Adrenal gland (tissue), 12 donors: Measurements from ENCODE around the gene SLC25A21. TPM values are rescaled to one million over a fixed set of nuclear protein-coding genes. Genes with fewer than 3 reads are reported as not detected.

Experiments used
- DNase-seq, 7 donors: peaks; one replicate each; pipeline ENCODE4 v3.0.0-alpha.2; 2019 to 2020
- H3K27ac ChIP-seq, 5 donors: fragments of 200-600 bp; sonication (generic) in 4 of 5; 1 replicate in 3 of 5; 2 replicates in 2 of 5; pipeline versions ENCODE4 v1.5.1 to v1.8.0; 2016 to 2020; ENCODE audit warnings: mild to moderate bottlenecking in 1 of 5
- H3K27me3 ChIP-seq: fragments of 200-600 bp; 2 replicates; pipeline ENCODE4 v1.8.0; 2021
- H3K36me3 ChIP-seq, 2 donors: fragments of 200-600 bp; replicated peaks in 1 of 2; 1 replicate in 1 of 2; 2 replicates in 1 of 2; pipeline versions ENCODE4 v1.5.1 to v1.8.0; 2018 to 2022
- H3K4me1 ChIP-seq, 2 donors: fragments of 200-600 bp; replicated peaks in 1 of 2; 1 replicate in 1 of 2; 2 replicates in 1 of 2; pipeline versions ENCODE4 v1.5.1 to v1.8.0; 2018 to 2021
- H3K4me3 ChIP-seq, 4 donors: fragments of 200-600 bp; sonication (generic) in 3 of 4; one replicate each; pipeline ENCODE4 v1.5.1; 2016 to 2018
- H3K9me3 ChIP-seq, 3 donors: fragments of 200-600 bp; sonication (generic) in 1 of 3; replicated peaks in 1 of 3; 1 replicate in 2 of 3; 2 replicates in 1 of 3; pipeline versions ENCODE4 v1.5.1 to v1.8.0; 2016 to 2021
- CTCF ChIP-seq, 6 experiments: fragments of 450-650 bp in 4 of 6; fragments of 200-600 bp in 2 of 6; sonication (generic) in 1 of 6; IDR thresholded peaks; 1 replicate in 5 of 6; 2 replicates in 1 of 6; pipeline versions ENCODE4 v1.5.1 to v1.8.0; 2016 to 2021; ENCODE audit warnings: antibody characterized with exemption in 6 of 6, mild to moderate bottlenecking in 2 of 6, moderate library complexity in 1 of 6
- POLR2A ChIP-seq, 2 donors: fragments of 450-650 bp; IDR thresholded peaks; one replicate each; pipeline ENCODE4 v1.6.1; 2017; ENCODE audit warnings: antibody characterized with exemption in 2 of 2, mild to moderate bottlenecking in 2 of 2, moderate library complexity in 1 of 2
- whole genome bisulfite sequencing, 4 donors: extraction: QIAGEN DNeasy Blood & Tissue Kit in 2 of 4; methylation state at CpG; one replicate each; pipeline versions ENCODE4 v1.1.5 to v1.1.7; 2013 to 2017; 5-methylcytosine and 5-hydroxymethylcytosine counted together
- intact Hi-C, 2 donors: fragments of 100-400 bp; cut with DNase I; formaldehyde crosslinking; loops; one replicate each; pipeline versions ENCODE4 v1.14.1 to v1.15.0; 2022 to 2023
- polyA plus RNA-seq, 3 donors: library from polyadenylated mRNA; stranded (reverse); fragments of 200-250 nt in 2 of 3; fragments of 350-450 nt in 1 of 3; fragmentation: Illumina TruSeq in 1 of 3; extraction: RNeasy Lipid Tissue Mini Kit (QIAGEN cat#74804) in 1 of 3; gene quantifications; one replicate each; pipeline ENCODE4 v1.2.3, GENCODE V29; 2013 to 2014
- total RNA-seq, 9 donors: library from RNA; depleted of rRNA in 4 of 9; stranded (reverse); fragments of >200 nt in 4 of 9; fragments of 120-200 nt in 1 of 9; fragmentation: NEBNext Ultra II Directional in 1 of 9; extraction: Animal tissue kit (Norgen Biotek cat#: 25700) in 1 of 9; gene quantifications; one replicate each; pipeline versions ENCODE4 v1.1.0 to v1.2.4, GENCODE V29; 2013 to 2023
- donor health status: healthy with polysubstance abuse.
- donor health status: Bipolar disorder and iron deficiency.
- donor health status: DM: yes; HTN: yes; CAD: no.
- donor health status: DM: no; HTN: no; CAD: no.
- donor health status: DM: no; HTN: no; CAD: no.
- donor health status: DM: yes; HTN: yes; CAD: no.

Gene SLC25A21
- total and polyA plus RNA-seq, 12 donors, result 0.14 to 3.8 (median 0.56) TPM

DNA sequence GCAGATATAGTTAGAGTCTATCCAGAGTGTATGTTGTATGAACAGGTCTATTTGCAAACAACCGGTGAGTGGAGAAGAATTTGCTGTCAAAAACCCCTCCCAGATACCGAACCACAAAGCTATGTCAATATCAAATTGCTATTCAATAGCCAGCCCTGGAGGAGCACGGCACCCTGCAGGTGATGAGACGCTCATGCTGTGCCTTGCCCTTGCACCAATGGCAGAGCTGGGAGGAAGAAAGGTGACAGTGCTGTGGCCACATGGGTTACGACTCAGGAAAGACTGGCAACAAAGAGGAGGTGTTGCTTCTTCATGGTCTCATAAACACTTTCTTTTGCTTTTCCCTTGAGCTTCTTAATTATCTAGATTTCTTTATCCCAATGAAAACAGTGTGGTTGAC, 455.0 kb downstream of the SLC25A21 start:
- H3K27ac ChIP-seq, result no peak overlapping the region
- WGBS, 4 donors, result 69 to 82% (median 76%) methylated on average over 5 of the region's 5 CpGs
- no peaks in the 10 kb centered on the region for H3K36me3 ChIP-seq
- DNase-seq, result no peak
- H3K27me3 ChIP-seq, result no peaks in the 10 kb centered on the region
- TF ChIP-seq POLR2A (IDR thresholded peaks at IDR 0.05) (no peak), CTCF (IDR thresholded peaks at IDR 0.05) (no peak)
- peaks cover 0 to 6% of the 10 kb centered on the region in 2 donors for H3K4me1 ChIP-seq
- H3K9me3 ChIP-seq, result no peaks in the 10 kb centered on the region
- intact Hi-C loops, result no loop called here
- H3K4me3 ChIP-seq, result no peak overlapping the region

DNA sequence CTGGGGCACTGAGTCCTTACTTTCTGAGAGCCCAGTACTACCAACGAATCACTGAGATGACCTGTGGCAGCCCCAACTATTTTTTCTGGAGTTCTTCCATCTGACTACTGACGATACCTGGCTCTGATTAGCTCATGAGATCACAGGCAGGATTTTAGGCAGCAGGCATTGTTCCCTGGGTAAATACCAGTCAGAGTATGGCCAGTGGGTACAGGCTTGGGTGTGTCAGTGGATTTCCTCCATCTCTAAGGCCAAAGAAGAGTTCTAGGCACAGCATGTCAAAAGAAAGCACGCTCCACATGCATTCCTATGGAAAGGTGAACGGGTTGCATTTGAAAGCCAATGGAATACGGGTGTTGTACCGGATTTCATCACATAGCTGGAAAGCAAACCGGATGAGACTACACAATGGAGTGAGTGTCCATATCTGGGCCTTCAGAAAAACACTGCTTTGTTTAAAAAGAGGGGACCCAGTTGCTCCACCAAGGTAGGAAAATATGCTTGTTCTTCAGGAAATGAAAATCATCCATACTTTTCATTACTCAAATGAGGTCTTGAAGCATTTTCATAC, 455.7 kb downstream of the SLC25A21 start:
- WGBS, 4 donors, result 78 to 85% (median 81%) methylated on average over 7 of the region's 7 CpGs
- H3K27me3 ChIP-seq, result no peaks in the 10 kb centered on the region
- no peak for TF ChIP-seq CTCF (IDR thresholded peaks at IDR 0.05)
- no peak for TF ChIP-seq POLR2A (IDR thresholded peaks at IDR 0.05)
- H3K9me3 ChIP-seq, result no peaks in the 10 kb centered on the region
- no peak for DNase-seq
- H3K36me3 ChIP-seq, result no peaks in the 10 kb centered on the region
- no peak overlapping the region for H3K27ac ChIP-seq
- H3K4me1 ChIP-seq, result peaks cover 0 to 6% of the 10 kb centered on the region in 2 donors
- intact Hi-C loops, result no loop called here
- H3K4me3 ChIP-seq, result no peak overlapping the region

- no peak overlapping the region for H3K27ac ChIP-seq
- no peak for DNase-seq
- no peaks in the 10 kb centered on the region for H3K27me3 ChIP-seq
- 76 to 89% (median 81%) methylated on average over 4 of the region's 4 CpGs for WGBS, 4 donors
- H3K36me3 ChIP-seq, result no peaks in the 10 kb centered on the region
- H3K4me1 ChIP-seq, result peaks cover 0 to 6% of the 10 kb centered on the region in 2 donors
- H3K4me3 ChIP-seq, result no peak overlapping the region
- H3K9me3 ChIP-seq, result no peaks in the 10 kb centered on the region
- TF ChIP-seq POLR2A (IDR thresholded peaks at IDR 0.05) (no peak), CTCF (IDR thresholded peaks at IDR 0.05) (no peak)
- intact Hi-C loops, result no loop called here
Observed at GRCh38 chr14:36713960-36714703, 458.3 kb downstream of the SLC25A21 start.

DNA sequence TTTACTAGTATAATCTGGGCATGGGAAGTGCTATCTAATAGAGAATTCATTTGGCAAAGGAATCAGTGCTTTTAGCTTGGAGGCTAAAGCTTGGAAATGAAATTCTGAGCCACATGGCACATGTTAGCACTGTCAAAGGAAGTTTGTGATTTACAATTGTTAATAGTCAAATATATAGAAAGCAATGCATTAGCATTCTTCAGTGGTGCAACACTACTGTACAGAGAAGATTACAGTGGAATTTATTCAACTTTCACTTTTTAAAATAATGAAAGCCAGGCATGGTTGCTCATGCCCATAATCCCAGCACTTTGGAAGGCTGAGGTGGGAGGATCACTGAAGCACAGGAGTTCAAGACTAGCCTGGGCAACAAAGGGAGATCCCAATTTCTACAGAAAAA, 464.8 kb downstream of the SLC25A21 start:
- intact Hi-C loops, result no loop called here
- Histone ChIP-seq H3K27me3 (no peaks in the 10 kb centered on the region), H3K36me3 (no peaks in the 10 kb centered on the region), H3K4me1 (no peaks in the 10 kb centered on the region), H3K9me3 (no peaks in the 10 kb centered on the region), H3K4me3 (no peak overlapping the region), H3K27ac (no peak overlapping the region)
- TF ChIP-seq CTCF (IDR thresholded peaks at IDR 0.05) (no peak), POLR2A (IDR thresholded peaks at IDR 0.05) (no peak)
- no peak for DNase-seq
